HEK293T (cell line): ENCODE data around the gene KDELR3.

Experiments
- CTCF ChIA-PET: fragments of 350-600 bp; formaldehyde crosslinking; extraction: SDS; loops from one replicate; lab custom pipeline; 2021; ENCODE audit warnings: antibody characterized with exemption, inconsistent platforms; lab: Yijun Ruan, JAX
- POLR2A ChIA-PET: fragments of 350-600 bp; formaldehyde crosslinking; extraction: SDS; loops from one replicate; lab custom pipeline; 2020; ENCODE audit warnings: antibody characterized with exemption, inconsistent platforms; lab: Yijun Ruan, JAX
- DNase-seq: peaks from one replicate; pipeline ENCODE4 v3.0.0; 2012; ENCODE audit warnings: mixed read lengths; ENCODE audit errors: extremely low spot score
- ARNT ChIP-seq: fragments of 450-650 bp; IDR thresholded peaks from 2 replicates; pipeline ENCODE4 v1.6.1; 2017; ENCODE audit warnings: mild to moderate bottlenecking
- BHLHE40 ChIP-seq: fragments of 450-650 bp; IDR thresholded peaks from 2 replicates; pipeline ENCODE4 v1.6.1; 2016; ENCODE audit warnings: mild to moderate bottlenecking, moderate library complexity, borderline replicate concordance
- CTBP1 ChIP-seq: fragments of 450-650 bp; IDR thresholded peaks from 2 replicates; pipeline ENCODE4 v1.6.1; 2016; ENCODE audit warnings: borderline replicate concordance
- ELF4 ChIP-seq: fragments of 450-650 bp; IDR thresholded peaks from 2 replicates; pipeline ENCODE4 v1.6.1; 2017; ENCODE audit warnings: antibody characterized with exemption
- FOXA1 ChIP-seq: fragments of 450-650 bp; IDR thresholded peaks from 2 replicates; pipeline ENCODE4 v1.6.1; 2016; ENCODE audit warnings: mild to moderate bottlenecking
- FOXK2 ChIP-seq: fragments of 450-650 bp; IDR thresholded peaks from 2 replicates; pipeline ENCODE4 v1.6.1; 2016; ENCODE audit warnings: mild to moderate bottlenecking
- FOXM1 ChIP-seq: fragments of 450-650 bp; IDR thresholded peaks from 2 replicates; pipeline ENCODE4 v1.6.1; 2017; ENCODE audit warnings: mild to moderate bottlenecking, borderline replicate concordance
- HDGF ChIP-seq: fragments of 450-650 bp; IDR thresholded peaks from 2 replicates; pipeline ENCODE4 v1.6.1; 2017; ENCODE audit warnings: antibody characterized with exemption, borderline replicate concordance
- L3MBTL2 ChIP-seq: fragments of 450-650 bp; conservative IDR thresholded peaks from 2 replicates; pipeline ENCODE4 v1.6.1; 2016; ENCODE audit warnings: mild to moderate bottlenecking
- LEF1 ChIP-seq: fragments of 450-650 bp; IDR thresholded peaks from 2 replicates; pipeline ENCODE4 v1.6.1; 2017; ENCODE audit warnings: mild to moderate bottlenecking, borderline replicate concordance
- NFRKB ChIP-seq: fragments of 450-650 bp; IDR thresholded peaks from 2 replicates; pipeline ENCODE4 v1.6.1; 2016; ENCODE audit warnings: mild to moderate bottlenecking, moderate library complexity
- PKNOX1 ChIP-seq: fragments of 450-650 bp; IDR thresholded peaks from 2 replicates; pipeline ENCODE4 v1.6.1; 2016
- SP1 ChIP-seq: fragments of 450-650 bp; IDR thresholded peaks from 2 replicates; pipeline ENCODE4 v1.6.1; 2017
- SUZ12 ChIP-seq: fragments of 450-650 bp; IDR thresholded peaks from 2 replicates; pipeline ENCODE4 v1.6.1; 2016; ENCODE audit warnings: mild to moderate bottlenecking
- TARDBP ChIP-seq: fragments of 450-650 bp; IDR thresholded peaks from 2 replicates; pipeline ENCODE4 v1.6.1; 2016
- ZNF384 ChIP-seq: fragments of 450-650 bp; IDR thresholded peaks from 2 replicates; pipeline ENCODE4 v1.6.1; 2016

The KDELR3 gene

GRCh38 chr22:38510416-38510970 lies 42.6 kb downstream of the KDELR3 start:
- no peak for DNase-seq
- ChIA-PET CTCF (interaction anchor here (1.2 kb wide), 1 partner anchor 12 kb away, joined by 4 read pairs; no protein-coding TSS in a partner anchor), POLR2A (interaction anchor here (0.5 to 1.1 kb wide), 3 partner anchors 13 to 60 kb away, joined by 3 read pairs; partner anchors contain the start of gene DMC1)
- no peak for TF ChIP-seq ZNF384
- no peak for TF ChIP-seq L3MBTL2
- TF ChIP-seq SP1 = no peak
- TF ChIP-seq FOXA1 = no peak
- no peak for TF ChIP-seq FOXK2
- TF ChIP-seq HDGF = no peak
- TF ChIP-seq NFRKB = no peak
- no peak for TF ChIP-seq SUZ12
- no peak for TF ChIP-seq TARDBP
- TF ChIP-seq ELF4 = no peak
- no peak for TF ChIP-seq PKNOX1
- no peak for TF ChIP-seq CTBP1
- no peak for TF ChIP-seq ARNT
- no peak for TF ChIP-seq FOXM1
- TF ChIP-seq LEF1 = no peak
- no peak for TF ChIP-seq BHLHE40

GRCh38 chr22:38513063-38513462 lies 45.2 kb downstream of the KDELR3 start:
- ChIA-PET CTCF (interaction anchor here (0.7 kb wide), 1 partner anchor 11 kb away, joined by 3 read pairs; no protein-coding TSS in a partner anchor), POLR2A (no interaction called here)
- peak; percentile 45 for DNase-seq

GRCh38 chr22:38518620-38519019 lies 50.7 kb downstream of the KDELR3 start:
- POLR2A ChIA-PET = no interaction called here
- DNase-seq = no peak
- CTCF ChIA-PET = no interaction called here
- TF ChIP-seq SP1 = no peak
- TF ChIP-seq ELF4 = no peak
- no peak for TF ChIP-seq SUZ12
- TF ChIP-seq FOXM1 = no peak
- TF ChIP-seq LEF1 = no peak
- TF ChIP-seq ARNT = no peak
- TF ChIP-seq TARDBP = no peak
- TF ChIP-seq BHLHE40 = no peak
- no peak for TF ChIP-seq PKNOX1
- no peak for TF ChIP-seq L3MBTL2
- TF ChIP-seq FOXA1 = no peak
- no peak for TF ChIP-seq NFRKB
- TF ChIP-seq FOXK2 = no peak
- TF ChIP-seq HDGF = no peak
- no peak for TF ChIP-seq CTBP1
- TF ChIP-seq ZNF384 = no peak

More at GRCh38 chr22:38513063-38513462, 45.2 kb downstream of the KDELR3 start:
- TF ChIP-seq ELF4 (no peak), ARNT (no peak), ZNF384 (no peak), L3MBTL2 (no peak), HDGF (no peak), FOXK2 (no peak), PKNOX1 (no peak), FOXM1 (no peak), SUZ12 (no peak), NFRKB (no peak), BHLHE40 (no peak), FOXA1 (no peak), LEF1 (no peak), CTBP1 (no peak), SP1 (no peak), TARDBP (no peak)

GRCh38 chr22:38519453-38520250 lies 51.8 kb downstream of the KDELR3 start:
- TF ChIP-seq PKNOX1 (no peak), FOXK2 (no peak)
- ChIA-PET CTCF (no interaction called here), POLR2A (no interaction called here)
- no peak for DNase-seq

GRCh38 chr22:38523029-38523428 lies 55.1 kb downstream of the KDELR3 start:
- no peak for TF ChIP-seq L3MBTL2
- no peak for TF ChIP-seq NFRKB
- TF ChIP-seq CTBP1 = no peak
- no peak for TF ChIP-seq HDGF
- no peak for TF ChIP-seq PKNOX1
- TF ChIP-seq FOXA1 = no peak
- TF ChIP-seq BHLHE40 = no peak
- TF ChIP-seq SP1 = no peak
- TF ChIP-seq SUZ12 = no peak
- TF ChIP-seq TARDBP = no peak
- no peak for TF ChIP-seq ELF4
- no peak for TF ChIP-seq FOXK2
- no peak for TF ChIP-seq LEF1
- TF ChIP-seq ZNF384 = no peak
- no peak for DNase-seq
- ChIA-PET CTCF (interaction anchor here (0.5 to 1.7 kb wide), 2 partner anchors 12 to 194 kb away, joined by 3 to 4 read pairs; no protein-coding TSS in a partner anchor), POLR2A (interaction anchor here (0.9 to 1.6 kb wide), 5 partner anchors 8 to 997 kb away, joined by 3 to 5 read pairs (median 4); partner anchors contain the start of genes ATF4 and DMC1)
